ENCODE data around the gene BCAP31.

The BCAP31 gene

DNA sequence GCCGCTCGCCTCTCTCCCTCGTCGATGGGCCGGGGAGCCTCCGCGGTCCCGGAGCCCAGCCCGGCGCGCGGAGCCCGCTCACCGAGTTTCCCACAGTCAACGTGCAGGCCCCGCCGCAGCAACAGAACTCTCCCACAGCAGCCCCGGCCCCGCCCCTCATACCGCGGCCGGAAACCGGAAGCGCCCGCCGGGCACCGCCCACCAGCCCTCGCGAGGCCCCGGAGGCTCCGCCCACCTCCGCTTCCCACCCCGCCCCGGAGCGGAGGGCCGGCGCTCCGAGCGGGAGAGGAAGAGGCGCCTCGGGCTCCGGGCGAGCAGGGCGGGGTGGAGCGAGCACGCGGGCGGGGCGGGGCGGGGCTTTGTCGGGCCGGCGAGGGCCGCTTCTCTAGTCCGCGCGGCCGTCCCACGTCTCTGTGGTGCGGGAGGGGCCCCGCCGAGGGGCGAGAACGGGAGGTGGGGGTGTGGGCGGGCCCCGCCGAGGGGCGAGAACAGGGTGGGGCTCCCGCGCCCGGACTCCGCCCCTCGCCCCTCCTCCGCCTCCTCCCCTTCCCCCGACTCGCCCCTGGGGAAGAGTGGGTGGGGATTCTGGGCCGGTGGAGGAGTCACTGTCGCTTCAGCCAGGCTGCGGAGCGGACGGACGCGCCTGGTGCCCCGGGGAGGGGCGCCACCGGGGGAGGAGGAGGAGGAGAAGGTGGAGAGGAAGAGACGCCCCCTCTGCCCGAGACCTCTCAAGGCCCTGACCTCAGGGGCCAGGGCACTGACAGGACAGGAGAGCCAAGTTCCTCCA lies at the start of gene BCAP31, which contains the start of gene ABCD1:
BCAP31 (minus strand) TSS at position 136 of the 787 bp plus-strand sequence. CDS start 1,143 bp downstream, outside the sequence.
ABCD1 (plus strand) TSS at position 605 of the 787 bp plus-strand sequence. CDS start 411 bp downstream, outside the sequence.
- DNase-seq: peak; percentile 92

DNA sequence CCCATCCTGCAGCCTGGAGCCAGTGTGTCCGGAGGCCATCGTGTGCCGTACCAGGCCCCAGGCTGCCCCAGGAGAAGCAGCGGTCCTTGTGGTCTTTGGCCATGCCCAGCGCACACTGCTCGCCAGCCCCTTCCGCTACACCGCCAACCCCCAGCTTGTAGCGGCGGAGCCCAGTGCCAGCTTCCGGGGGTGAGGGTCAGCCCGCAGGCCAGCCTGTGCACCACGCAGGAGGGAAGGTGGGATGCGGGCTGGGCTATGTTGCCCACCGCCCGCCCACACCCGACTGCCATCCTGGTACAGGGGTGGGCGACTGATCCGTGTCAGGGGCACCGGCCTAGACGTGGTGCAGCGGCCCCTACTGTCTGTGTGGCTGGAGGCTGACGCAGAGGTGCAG lies 49.0 kb upstream of the BCAP31 start:
- no peak for DNase-seq

DNA sequence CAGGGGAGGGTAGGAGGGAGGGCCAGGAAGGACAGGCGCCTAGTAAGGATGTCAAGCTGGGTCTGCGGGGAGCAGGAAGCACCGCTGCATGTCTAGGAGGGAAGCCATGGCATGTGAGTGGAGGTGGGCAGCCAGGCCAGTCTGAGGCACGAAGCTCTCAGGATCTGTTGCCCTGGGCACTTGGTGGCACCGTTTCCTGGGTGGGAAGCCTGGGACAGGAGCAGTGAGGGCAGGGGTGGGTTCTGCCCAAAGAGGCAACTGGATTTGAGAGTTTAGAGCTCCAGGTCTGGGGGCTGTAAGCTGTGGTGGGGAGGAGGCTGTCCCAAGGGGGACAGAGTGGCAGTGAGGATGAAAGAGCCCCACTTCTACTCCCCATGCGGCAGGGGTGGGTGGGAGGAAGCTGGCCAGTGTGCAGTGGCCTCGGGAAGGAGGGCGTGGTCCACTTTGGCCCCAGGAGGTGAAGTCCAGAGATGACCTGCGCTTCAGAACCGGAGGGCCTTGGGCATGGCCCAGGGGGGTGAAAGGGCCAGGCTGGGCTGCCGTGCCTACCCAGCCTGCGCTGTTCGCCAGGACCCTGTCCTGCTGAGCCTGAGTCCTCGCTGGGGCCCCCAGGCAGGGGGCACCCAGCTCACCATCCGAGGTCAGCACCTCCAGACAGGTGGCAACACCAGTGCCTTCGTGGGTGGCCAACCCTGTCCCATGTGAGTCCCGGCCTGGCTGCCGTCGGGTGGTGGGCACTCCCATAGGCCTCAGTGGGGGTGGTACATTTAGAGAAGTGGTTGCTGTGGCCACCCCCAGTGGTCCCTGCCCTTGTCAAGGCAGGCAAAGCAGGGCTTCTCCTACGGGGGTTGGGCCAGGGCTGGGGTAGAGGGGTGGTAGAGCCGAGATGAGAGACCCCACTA lies 48.4 kb upstream of the BCAP31 start:
- DNase-seq: no peak

DNA sequence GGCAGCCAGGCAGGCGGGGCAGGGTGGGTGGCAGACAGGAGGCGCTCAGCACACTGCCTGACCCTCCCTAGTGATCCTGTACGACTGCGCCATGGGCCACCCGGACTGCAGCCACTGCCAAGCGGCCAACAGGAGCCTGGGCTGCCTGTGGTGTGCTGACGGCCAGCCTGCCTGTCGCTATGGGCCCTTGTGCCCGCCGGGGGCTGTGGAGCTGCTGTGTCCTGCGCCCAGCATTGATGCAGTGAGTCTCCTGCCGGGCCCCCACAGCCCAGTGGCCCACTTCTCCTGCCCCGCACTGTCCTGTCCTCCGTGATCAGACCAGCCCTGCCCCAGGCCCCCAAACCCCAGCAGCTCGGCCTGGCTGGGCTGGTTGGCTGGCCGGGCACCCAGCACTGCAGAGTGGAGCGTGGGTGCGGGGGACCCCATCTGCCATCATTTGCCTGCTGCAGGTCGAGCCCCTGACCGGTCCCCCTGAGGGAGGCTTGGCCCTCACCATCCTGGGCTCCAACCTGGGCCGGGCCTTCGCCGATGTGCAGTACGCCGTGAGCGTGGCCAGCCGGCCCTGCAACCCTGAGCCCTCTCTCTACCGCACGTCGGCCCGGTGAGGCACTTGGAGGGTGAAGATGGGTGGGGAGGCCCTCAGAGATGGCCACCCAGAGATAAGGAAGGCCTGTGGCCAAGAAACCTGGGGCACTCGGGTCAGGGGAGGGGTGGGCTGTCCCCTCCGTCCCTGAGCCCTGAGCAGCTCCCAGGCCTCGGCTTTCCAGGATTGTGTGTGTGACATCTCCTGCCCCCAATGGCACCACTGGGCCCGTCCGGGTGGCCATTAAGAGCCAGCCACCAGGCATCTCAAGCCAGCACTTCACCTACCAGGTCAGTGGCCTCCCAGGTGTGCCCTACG lies 47.5 kb upstream of the BCAP31 start:
- DNase-seq: no peak

DNA sequence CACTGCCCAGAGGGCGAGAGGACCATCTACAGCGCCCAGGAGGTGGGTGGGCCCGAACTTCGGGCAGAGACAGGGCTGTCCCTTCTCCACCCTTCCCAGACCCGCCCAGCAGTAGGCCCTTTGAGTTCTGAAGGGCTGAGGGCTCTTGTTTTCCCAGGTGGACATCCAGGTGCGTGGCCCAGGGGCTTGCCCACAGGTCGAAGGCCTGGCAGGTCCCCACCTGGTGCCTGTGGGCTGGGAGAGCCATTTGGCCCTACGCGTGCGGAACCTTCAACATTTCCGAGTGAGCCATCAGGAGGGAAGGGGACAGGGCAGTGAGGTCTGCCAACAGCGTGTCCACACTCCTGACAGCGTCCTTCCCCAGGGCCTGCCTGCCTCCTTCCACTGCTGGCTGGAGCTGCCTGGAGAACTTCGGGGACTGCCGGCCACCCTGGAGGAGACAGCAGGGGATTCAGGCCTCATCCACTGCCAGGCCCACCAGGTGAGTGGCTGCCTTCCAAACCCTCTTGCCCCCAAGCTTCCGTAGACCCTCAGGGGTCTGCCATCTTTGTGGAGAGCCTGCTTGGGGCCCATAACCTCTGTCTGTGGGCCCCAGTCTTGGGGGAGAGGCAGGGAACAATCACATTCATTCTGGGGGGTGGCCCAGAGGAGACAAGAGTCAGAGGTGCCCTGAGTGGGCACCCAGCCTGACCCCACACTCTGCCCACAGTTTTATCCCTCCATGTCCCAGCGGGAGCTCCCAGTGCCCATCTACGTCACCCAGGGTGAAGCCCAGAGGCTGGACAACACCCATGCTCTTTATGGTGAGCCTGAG lies 46.6 kb upstream of the BCAP31 start:
- no peak for DNase-seq

DNA sequence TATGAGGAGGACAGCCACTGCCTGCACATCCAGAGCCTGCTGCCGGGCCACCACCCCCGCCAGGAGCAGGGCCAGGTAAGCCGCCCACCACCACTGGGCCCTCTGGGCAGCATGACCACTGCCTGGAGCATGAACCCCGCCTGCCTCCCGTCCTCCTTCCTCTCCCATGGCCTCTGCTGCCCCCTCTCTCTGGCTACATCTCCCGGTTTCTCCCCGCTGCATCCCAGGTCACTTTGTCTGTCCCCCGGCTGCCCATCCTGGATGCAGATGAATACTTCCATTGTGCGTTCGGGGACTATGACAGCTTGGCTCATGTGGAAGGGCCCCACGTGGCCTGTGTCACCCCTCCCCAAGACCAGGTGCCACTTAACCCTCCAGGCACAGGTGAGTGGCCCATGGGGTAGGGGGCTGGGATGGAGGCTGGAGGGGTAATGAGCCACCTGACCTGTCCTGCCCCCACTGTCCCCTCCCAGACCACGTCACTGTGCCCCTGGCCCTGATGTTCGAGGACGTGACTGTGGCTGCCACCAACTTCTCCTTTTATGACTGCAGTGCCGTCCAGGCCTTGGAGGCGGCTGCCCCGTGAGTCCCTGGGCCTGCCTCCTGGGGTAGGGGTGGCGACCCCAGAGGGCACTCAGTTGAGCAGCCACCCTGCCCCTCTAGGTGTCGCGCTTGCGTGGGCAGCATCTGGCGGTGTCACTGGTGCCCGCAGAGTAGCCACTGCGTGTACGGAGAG lies 45.8 kb upstream of the BCAP31 start:
- no peak for DNase-seq

DNA sequence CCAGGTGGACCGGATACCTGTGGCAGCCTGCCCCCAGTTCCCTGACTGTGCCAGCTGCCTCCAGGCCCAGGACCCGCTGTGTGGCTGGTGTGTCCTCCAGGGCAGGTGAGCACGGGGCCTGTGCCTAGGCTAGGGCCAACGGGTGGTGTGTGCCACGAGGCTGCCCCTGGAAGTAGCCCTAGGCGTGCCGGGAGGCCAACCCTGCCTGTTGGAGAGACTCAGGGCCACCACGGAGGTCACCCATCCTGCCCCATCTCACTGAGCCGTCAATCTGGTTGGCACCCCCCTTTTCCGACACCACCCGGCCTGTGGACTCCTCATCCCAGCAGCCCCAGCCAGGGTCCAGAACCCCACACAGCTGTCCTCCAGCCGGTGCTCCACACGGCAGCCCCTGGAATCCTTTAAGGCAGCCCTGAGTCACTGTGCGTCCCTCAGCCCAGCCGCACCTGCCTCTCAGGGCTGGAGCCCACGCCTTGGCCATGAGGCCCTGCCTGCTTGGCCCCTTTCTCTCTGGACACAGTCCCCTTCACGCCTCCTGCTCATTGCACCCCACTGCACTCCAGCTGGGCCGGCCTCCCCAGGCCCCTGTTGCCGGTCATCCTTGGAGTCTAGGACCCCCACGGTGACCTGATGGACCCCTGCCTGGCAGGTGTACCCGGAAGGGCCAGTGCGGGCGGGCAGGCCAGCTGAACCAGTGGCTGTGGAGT lies 45.1 kb upstream of the BCAP31 start:
- no peak for DNase-seq

DNA sequence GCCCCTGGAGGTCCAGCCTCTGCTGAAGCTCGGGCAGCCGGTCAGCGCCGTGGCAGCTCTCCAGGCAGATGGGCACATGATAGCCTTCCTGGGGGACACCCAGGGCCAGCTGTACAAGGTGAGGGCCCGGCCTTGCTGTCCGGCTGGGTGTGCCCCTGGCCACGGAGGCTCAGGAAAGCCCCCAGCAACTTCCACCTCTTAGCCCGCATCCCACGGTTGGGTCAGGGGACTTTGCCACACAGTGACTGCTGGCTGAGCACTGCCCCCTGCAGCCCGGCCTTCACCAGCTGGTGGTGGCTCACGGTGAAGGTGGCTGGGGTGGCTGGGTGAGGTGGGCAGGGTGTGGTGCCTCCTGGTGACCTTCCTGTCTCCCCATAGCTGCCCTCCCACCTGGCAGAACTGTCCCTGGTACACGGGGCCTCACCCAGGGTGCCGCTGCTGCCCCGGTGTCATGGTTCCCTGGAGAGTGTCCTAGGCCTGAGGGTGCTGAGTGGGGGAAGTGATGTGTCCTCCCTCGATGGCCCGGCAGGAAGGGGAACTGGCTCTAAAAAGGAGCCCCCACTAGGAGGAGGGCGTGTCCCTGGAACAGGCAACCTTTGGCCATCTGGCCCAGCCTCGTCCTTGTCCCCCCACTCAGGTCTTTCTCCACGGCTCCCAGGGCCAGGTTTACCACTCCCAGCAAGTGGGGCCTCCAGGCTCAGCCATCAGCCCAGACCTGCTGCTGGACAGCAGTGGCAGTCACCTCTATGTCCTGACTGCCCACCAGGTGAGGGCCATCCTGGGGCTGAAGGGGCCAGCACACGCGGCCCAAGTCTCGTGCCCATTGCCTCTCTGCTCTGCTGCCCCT lies 44.3 kb upstream of the BCAP31 start:
- DNase-seq: no peak

DNA sequence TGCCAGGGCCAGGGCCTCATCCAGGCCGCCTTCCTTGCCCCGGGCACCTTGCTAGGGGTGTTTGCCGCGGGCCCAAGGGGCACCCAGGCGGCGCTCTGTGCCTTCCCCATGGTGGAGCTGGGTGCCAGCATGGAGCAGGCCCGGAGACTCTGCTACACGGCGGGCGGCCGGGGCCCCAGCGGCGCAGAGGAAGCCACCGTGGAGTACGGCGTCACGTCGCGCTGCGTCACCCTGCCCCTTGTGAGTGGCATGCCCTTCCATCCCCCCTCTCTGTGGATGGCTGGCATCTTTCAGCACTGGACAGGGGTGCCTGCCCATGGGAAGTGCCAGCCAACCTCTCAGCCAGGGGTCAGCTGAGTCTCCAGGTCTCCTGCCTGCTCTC lies 43.5 kb upstream of the BCAP31 start:
- DNase-seq: no peak

DNA sequence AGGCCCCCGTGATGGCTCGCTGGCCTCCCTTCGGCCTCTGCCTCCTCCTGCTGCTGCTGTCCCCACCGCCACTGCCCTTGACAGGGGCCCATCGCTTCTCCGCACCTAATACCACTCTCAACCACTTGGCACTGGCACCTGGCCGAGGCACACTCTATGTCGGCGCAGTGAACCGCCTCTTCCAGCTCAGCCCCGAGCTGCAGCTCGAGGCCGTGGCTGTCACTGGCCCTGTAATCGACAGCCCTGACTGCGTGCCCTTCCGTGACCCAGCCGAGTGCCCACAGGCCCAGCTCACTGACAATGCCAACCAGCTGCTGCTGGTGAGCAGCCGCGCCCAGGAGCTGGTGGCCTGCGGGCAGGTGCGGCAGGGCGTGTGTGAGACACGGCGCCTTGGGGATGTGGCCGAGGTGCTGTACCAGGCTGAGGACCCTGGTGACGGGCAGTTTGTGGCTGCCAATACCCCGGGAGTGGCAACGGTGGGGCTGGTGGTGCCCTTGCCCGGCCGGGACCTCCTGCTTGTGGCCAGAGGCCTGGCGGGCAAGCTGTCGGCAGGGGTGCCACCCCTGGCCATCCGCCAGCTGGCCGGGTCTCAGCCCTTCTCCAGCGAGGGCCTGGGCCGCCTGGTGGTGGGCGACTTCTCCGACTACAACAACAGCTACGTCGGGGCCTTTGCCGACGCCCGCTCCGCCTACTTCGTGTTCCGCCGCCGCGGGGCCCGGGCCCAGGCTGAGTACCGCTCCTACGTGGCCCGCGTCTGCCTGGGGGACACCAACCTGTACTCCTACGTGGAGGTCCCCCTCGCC lies 42.9 kb upstream of the BCAP31 start:
- no peak for DNase-seq

DNA sequence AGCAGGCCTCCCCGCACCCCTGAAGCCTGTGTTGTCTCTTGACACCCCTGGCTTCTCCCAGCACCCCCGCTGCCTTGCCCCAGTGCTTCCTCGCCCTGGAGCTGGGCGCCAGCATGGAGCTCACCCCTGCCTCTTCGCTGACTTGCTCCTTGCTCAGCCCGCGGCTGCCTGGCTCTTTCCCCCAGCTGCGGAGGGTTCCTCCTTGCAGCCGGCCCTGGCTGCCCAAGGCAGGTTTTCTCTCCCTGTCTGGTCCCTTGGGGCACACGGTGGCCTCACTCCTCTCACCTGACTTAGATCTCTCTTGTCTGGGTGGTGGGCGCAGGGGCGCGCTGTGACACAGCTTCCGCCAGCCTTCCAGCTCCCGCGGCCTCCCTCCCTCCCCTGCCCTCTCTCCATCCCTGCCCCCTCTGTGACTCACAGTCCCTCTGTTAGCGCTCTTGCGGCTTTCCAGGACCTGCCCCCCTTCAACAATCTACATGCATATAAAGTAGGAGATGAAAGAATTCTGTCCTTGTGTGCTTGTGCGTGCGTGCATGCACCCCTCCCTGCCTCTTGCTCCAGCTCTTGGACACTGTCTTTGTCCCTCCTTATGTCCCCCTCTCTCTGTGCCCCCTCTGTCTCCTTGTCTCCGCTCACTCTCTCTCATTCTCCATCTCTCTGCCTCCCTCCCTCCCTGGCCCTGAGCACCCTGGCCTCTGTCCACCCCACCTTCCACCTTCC lies 42.1 kb upstream of the BCAP31 start:
- DNase-seq: no peak

DNA sequence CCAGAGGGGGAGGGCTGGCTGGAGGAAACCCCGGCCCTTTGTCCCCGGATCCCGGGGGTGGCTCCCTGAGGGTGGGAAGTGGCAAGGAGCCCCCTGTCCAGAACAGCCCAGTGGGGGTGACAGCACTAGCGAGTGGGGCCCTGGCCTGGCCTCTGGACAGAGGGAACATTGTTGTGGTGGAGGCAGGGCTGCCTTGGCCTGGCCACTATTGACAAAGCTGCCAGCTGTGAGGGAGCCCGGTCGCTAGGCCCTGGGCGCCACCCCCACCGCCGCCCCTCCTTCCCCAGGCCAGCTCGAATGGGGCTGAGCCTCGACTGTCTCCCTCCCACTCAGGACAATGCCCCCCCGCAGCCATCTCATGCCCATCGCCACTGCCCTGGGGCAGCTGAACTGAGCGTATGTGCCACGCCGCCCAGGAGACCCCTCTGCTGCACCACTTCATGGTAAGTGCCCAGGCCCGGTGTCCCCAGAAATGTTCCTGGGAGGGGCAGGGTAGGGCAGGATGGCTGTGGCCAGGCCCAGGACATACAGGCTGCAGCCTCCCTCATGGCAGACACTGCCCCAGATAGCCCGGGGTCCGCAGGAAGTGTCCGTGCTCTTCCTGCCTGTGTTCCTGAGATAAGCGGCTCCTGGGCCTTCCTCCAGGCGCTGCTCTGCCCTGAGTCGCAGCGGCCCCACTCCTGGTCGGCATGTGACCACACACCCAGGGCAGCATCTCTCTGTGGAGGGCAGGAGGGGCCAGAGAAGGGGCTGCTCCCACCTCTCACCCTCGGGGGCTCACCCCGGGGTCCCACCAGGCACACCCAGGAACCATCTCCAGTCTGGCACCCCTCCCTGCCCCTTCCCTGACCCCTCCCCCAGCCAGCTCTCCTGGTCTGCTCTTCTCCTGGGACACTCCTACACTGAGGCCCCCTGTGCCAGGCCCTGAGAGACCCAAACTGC lies 41.2 kb upstream of the BCAP31 start:
- no peak for DNase-seq

DNA sequence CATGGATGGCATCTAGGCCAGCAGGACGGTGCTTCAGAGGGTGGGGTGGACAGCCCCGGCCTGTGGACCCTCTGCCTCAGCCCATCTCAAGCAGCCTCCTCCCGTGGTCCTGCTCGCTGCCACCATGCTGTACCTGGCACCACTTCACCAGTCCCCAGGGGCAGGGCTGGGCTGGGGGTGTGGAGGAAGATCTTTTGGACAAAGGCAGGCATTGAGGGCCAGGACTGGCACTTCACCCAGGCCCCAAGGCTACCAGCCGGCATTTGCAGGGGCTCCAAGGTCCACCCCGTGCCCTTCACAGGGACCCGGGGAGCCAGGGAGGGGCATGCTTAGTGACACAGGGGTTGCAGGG lies 40.6 kb upstream of the BCAP31 start:
- DNase-seq: no peak

DNA sequence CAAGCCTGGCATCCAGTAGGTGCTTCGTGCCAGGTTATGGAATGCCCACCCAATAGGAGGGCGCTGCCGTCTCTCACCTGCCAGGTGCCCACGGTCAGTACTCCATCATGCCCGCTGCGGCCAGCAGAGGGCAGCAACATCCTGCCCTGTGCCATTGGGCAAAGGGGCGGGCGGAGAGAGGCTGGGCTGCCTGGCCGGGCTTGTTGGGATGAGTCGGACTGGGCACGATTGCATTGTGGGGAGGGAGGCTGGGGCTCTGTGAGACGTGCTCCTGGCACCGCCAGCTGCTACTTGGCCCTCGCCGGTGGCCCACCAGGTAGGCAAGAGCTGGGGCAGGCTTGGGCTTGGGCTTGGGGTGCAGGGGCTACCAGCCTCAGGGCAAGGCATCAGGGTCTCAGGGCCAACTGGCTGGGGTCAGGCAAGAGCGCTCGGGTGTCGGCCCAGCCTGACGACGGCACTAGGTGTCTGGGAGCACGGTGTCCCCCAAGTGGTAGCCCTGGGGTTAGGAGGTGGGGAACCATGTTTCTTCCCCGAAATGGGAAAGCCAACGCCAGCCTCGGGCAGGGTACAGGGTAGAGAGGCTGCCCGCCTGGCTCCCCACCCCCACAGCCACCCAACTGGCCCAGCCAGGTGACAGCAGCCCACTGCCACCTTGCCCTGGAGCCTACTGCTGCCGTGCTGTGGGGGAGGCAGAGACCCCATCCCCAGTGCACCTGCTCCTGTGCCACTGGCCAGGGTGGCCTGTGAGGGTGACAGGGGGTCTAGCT lies 40.0 kb upstream of the BCAP31 start, which contains the start of gene PLXNB3:
PLXNB3 (plus strand) TSS at position 261 of the 767 bp plus-strand sequence. CDS start 1,287 bp downstream, outside the sequence.
- peak; percentile 91 for DNase-seq

DNA sequence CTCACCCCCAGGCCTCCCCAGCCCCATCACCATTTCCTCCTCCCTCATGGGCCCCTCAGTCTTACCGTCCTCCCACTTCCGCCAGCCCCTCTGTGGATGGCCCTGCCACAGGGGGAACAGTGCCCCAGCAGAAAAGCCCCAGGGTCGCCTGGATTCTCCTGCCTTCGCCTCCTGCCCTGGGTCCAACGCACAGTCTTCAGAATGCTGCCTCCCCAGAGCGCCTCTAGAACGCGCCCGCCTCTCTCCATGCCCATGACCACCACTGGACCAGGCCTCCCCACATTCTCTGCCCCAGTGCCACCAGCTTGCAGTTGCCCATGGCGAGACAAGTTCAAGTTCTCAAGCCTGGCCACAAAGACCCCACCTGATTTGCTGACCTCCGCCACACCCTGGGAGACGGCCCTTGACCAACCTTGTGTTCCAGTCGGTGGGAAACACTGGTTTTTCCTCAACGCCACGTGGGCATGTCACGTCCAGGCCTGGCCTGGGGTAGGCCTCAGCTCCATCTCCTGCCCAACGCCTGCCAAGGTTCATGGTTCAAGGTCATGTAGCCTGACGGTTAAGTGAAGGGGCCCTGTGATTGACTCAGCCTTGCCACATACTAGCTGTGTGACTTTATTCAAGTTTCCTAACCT lies 39.2 kb upstream of the BCAP31 start:
- DNase-seq: no peak

Measured in NCI-H1105 treated with DMSO at 0.1 percent for 48 hours (cell line).